Glomerular visceral epithelial cell (primary cell): ENCODE results near the gene CCNY.
"Not testable (repeated sequence)": the region's sequence is repeated elsewhere in the genome, so short reads cannot be mapped to it uniquely, and the experiment has no call there.

ENCODE experiments used
- DNase-seq: peaks from one replicate; pipeline ENCODE4 v3.0.0-alpha.2; 2016; ENCODE audit errors: extremely low spot score

CCNY gene

GRCh38 chr10:35517431-35518181 is 181.3 kb downstream of the CCNY start:
- peak; percentile 13 for DNase-seq

GRCh38 chr10:35518187-35518586 is 181.9 kb downstream of the CCNY start:
- not testable (repeated sequence) for DNase-seq

GRCh38 chr10:35520996-35521395 is 184.7 kb downstream of the CCNY start:
- DNase-seq, result no peak

- no peak for DNase-seq
Measured at GRCh38 chr10:35523670-35524225, 187.4 kb downstream of the CCNY start.

GRCh38 chr10:35526746-35527145 is 190.4 kb downstream of the CCNY start:
- DNase-seq, result no peak

GRCh38 chr10:35532141-35532540 is 195.8 kb downstream of the CCNY start:
- DNase-seq, result no peak

GRCh38 chr10:35533565-35533964 is 197.3 kb downstream of the CCNY start:
- no peak for DNase-seq

- no peak for DNase-seq
Measured at GRCh38 chr10:35535136-35535535, 198.8 kb downstream of the CCNY start.

- DNase-seq, result no peak
Measured at GRCh38 chr10:35536789-35537188, 200.5 kb downstream of the CCNY start.

- not testable (repeated sequence) for DNase-seq
Measured at GRCh38 chr10:35537925-35538324, 201.6 kb downstream of the CCNY start.

- no peak for DNase-seq
Measured at GRCh38 chr10:35540296-35541164, 204.2 kb downstream of the CCNY start.

- DNase-seq, result no peak
Measured at GRCh38 chr10:35541720-35542119, 205.4 kb downstream of the CCNY start.

- DNase-seq, result no peak
Measured at GRCh38 chr10:35542303-35542702, 206.0 kb downstream of the CCNY start.

- DNase-seq, result no peak
Measured at GRCh38 chr10:35545079-35545657, 208.9 kb downstream of the CCNY start.

GRCh38 chr10:35545878-35546590 is 209.7 kb downstream of the CCNY start:
- DNase-seq, result peak; percentile 82

- peak; percentile 62 for DNase-seq
Measured at GRCh38 chr10:35546824-35547225, 210.5 kb downstream of the CCNY start.

- peak; percentile 72 for DNase-seq
Measured at GRCh38 chr10:35552650-35553342, 216.5 kb downstream of the CCNY start.

GRCh38 chr10:35554036-35554435 is 217.7 kb downstream of the CCNY start:
- no peak for DNase-seq

- no peak for DNase-seq
Measured at GRCh38 chr10:35554461-35555056, 218.2 kb downstream of the CCNY start.
